ENCODE measurements around the gene CHST7. TPM values are rescaled to one million over a fixed set of nuclear protein-coding genes. Genes with fewer than 3 reads are reported as not detected.

CHST7 gene
- total and polyA plus RNA-seq, 2 of the 4 experiments (the other 2 are of a cell fraction), result 2.9 to 4.8 TPM

DNA sequence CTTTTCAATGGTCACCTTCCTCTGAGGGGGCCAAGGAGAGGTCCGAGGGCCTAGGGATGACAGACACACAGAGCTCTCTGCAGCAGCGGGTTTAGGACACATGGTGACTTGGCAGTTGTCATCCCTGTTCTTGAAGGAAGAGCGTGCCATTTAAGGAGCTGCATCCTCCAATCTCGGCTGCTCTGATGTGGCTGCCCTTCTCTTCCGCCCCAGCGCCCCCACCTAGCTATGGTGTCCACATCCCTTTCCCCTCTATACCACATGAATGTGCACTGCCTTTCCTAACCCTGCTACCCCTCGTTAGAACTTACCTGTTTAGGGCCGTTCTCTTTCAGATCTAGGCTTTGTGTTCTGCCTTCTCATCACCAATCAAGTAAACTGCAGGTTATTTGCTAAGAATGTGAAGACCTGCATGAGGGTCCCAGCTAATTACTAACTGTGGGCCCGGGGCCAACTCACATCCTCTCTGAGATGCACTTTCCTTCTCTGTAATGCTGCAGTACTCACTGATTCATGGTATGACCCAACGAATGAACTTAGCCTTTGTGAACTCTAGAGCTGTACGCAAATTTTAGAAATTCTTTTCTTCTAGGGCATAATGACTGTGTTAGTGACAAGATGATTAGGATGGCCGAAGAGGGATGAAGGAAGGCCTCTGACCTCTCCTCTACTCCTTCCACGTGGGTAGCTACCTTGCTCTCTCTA, 38.2 kb downstream of the CHST7 start:
- ChIA-PET POLR2A (ENCODE audit: unreplicated experiment) (no interaction called here), CTCF (no interaction called here)
- Histone ChIP-seq H3K4me1 (ENCODE audit: control insufficient read depth, insufficient read depth, low read length) (no peaks in the 10 kb centered on the region), H3K56ac (ENCODE audit: extremely low read depth, insufficient read depth, low read length) (no peak overlapping the region), H3K9me1 (ENCODE audit: insufficient read depth, low read length) (peaks cover 6% of the 10 kb centered on the region), H3K4ac (ENCODE audit: low read depth, low read length) (no peak overlapping the region), H3K4me2 (ENCODE audit: low read depth, low read length) (no peak overlapping the region), H3K9ac (ENCODE audit: low read depth, low read length) (no peak overlapping the region), H3K4me3 (ENCODE audit: insufficient read depth, low read depth, low read length) (no peak overlapping the region), H3K18ac (ENCODE audit: low read depth, low read length) (no peak overlapping the region), H2BK120ac (ENCODE audit: low read depth, low read length) (no peak overlapping the region), H2AFZ (replicated peaks; ENCODE audit: low read length, poor library complexity) (no peak overlapping the region), H3K27ac (ENCODE audit: insufficient read depth, low read length) (no peak overlapping the region), H2AK5ac (ENCODE audit: low read depth, low read length) (no peak overlapping the region), H3K79me1 (ENCODE audit: low read depth in 1 of 2, low read length in 2 of 2) (no peaks in the 10 kb centered on the region), H2BK20ac (ENCODE audit: low read depth, low read length) (no peak overlapping the region), H3K9me3 (ENCODE audit: control insufficient read depth, insufficient read depth, low read length) (no peaks in the 10 kb centered on the region), H4K8ac (ENCODE audit: low read depth in 2 of 2, low read length in 2 of 2) (no peak overlapping the region), H3K14ac (replicated peaks; ENCODE audit: low read depth, low read length) (no peak overlapping the region), H2BK15ac (ENCODE audit: low read depth, low read length) (no peak overlapping the region), H2BK5ac (ENCODE audit: low read depth, low read length, poor library complexity, severe bottlenecking) (no peak overlapping the region), H3K23ac (ENCODE audit: low read depth, low read length) (no peak overlapping the region), H4K91ac (ENCODE audit: insufficient read depth, low read depth, low read length) (no peak overlapping the region), H3K36me3 (ENCODE audit: control insufficient read depth, insufficient read depth, low read length) (peaks cover 2% of the 10 kb centered on the region; the same call in 1 of the 2 replicates), H4K20me1 (ENCODE audit: insufficient read depth, low read length) (no peaks in the 10 kb centered on the region), H4K5ac (ENCODE audit: low read depth, low read length) (no peak overlapping the region), H3K27me3 (ENCODE audit: control insufficient read depth, insufficient read depth, low read length) (no peaks in the 10 kb centered on the region; the same call in 1 of the 2 replicates), H2AK9ac (replicated peaks; ENCODE audit: low read depth, low read length, poor library complexity) (no peak overlapping the region)
- 80% methylated on average over 6 of the region's 13 CpGs; no CpG with 5 or more reads in 1 of the 2 experiments for WGBS, 2 experiments (ENCODE audit: extremely low coverage in 2 of 2, insufficient read length in 1 of 2)
- dilution Hi-C loops (cut with HindIII; ENCODE audit: low sequenced_read_pairs, unreplicated experiment), result no loop called here
- BruUV-seq (replicated peaks), result no TSS peak
- TF ChIP-seq MAFK (IDR thresholded peaks at IDR 0.05; ENCODE audit: low read depth, low read length) (no peak), POLR2A (IDR thresholded peaks at IDR 0.05; ENCODE audit: low read depth, low read length) (no peak), BHLHE40 (IDR thresholded peaks at IDR 0.05; ENCODE audit: low read depth, low read length) (no peak), CEBPB (IDR thresholded peaks at IDR 0.05; ENCODE audit: low read depth, low read length) (no peak), CTCF (conservative IDR thresholded peaks at IDR 0.05; ENCODE audit: low read depth, low read length) (no peak), RAD21 (IDR thresholded peaks at IDR 0.05; ENCODE audit: low read length) (no peak), NFE2L2 (IDR thresholded peaks at IDR 0.05; ENCODE audit: low read depth, low read length) (no peak), RFX5 (IDR thresholded peaks at IDR 0.05; ENCODE audit: low read depth, low read length) (no peak), SMC3 (IDR thresholded peaks at IDR 0.05; ENCODE audit: low read depth, low read length) (no peak), FOS (IDR thresholded peaks at IDR 0.05; ENCODE audit: low read depth, low read length) (no peak), CHD1 (IDR thresholded peaks at IDR 0.05; ENCODE audit: low read depth, low read length) (no peak), RCOR1 (IDR thresholded peaks at IDR 0.05; ENCODE audit: insufficient replicate concordance, low read length) (no peak)
- intact Hi-C loops (cut with micrococcal nuclease), result no loop called here
- in situ Hi-C loops (cut with MboI; ENCODE audit: low sequenced_read_pairs), result no loop called here
- ATAC-seq (ENCODE audit: low read depth) (no peak), DNase-seq (no peak)
